ENCODE results near the gene GSX2.

Gene GSX2

GRCh38 chr4:54144661-54145171 is 44.8 kb downstream of the GSX2 start:
- no peaks in the 10 kb centered on the region for H3K36me3 ChIP-seq (ENCODE audit: insufficient read depth, low read length)
- no peaks in the 10 kb centered on the region for H3K4me1 ChIP-seq (ENCODE audit: insufficient read depth, low read length)
- no peaks in the 10 kb centered on the region for H3K27me3 ChIP-seq (ENCODE audit: control insufficient read depth in 1 of 2, insufficient read depth in 2 of 2, low read length in 2 of 2)
- no peaks in the 10 kb centered on the region for H3K9me3 ChIP-seq (ENCODE audit: low read length)
- no peak overlapping the region for H3K9ac ChIP-seq (ENCODE audit: low read length)
- no peak overlapping the region for H3K27ac ChIP-seq (ENCODE audit: low read depth, low read length)
- no peak overlapping the region for H3K4me3 ChIP-seq (ENCODE audit: low read depth in 1 of 2, low read length in 2 of 2)

- Histone ChIP-seq H3K9me3 (ENCODE audit: low read length) (no peaks in the 10 kb centered on the region), H3K27ac (ENCODE audit: low read depth, low read length) (no peak overlapping the region), H3K9ac (ENCODE audit: low read length) (no peak overlapping the region), H3K4me3 (ENCODE audit: low read depth in 1 of 2, low read length in 2 of 2) (no peak overlapping the region), H3K27me3 (ENCODE audit: control insufficient read depth in 1 of 2, insufficient read depth in 2 of 2, low read length in 2 of 2) (no peaks in the 10 kb centered on the region), H3K4me1 (ENCODE audit: insufficient read depth, low read length) (no peaks in the 10 kb centered on the region), H3K36me3 (ENCODE audit: insufficient read depth, low read length) (no peaks in the 10 kb centered on the region)
These were observed 46.2 kb downstream of the GSX2 start for GRCh38 chr4:54146139-54146538.

GRCh38 chr4:54149323-54149722 is 49.4 kb downstream of the GSX2 start:
- Histone ChIP-seq H3K9me3 (ENCODE audit: low read length) (no peaks in the 10 kb centered on the region), H3K36me3 (ENCODE audit: insufficient read depth, low read length) (no peaks in the 10 kb centered on the region), H3K27me3 (ENCODE audit: control insufficient read depth in 1 of 2, insufficient read depth in 2 of 2, low read length in 2 of 2) (no peaks in the 10 kb centered on the region), H3K4me1 (ENCODE audit: insufficient read depth, low read length) (no peaks in the 10 kb centered on the region), H3K27ac (ENCODE audit: low read depth, low read length) (no peak overlapping the region), H3K9ac (ENCODE audit: low read length) (no peak overlapping the region), H3K4me3 (ENCODE audit: low read depth in 1 of 2, low read length in 2 of 2) (no peak overlapping the region)
